CD14-positive monocyte (primary cell): ENCODE results near the gene MEX3D. TPM values are rescaled to one million over a fixed set of nuclear protein-coding genes. Genes with fewer than 3 reads are reported as not detected.

Source experiments
- DNase-seq, 3 donors: peaks; one replicate each; pipeline ENCODE4 v3.0.0-alpha.2; 2011 to 2022
- H2AFZ ChIP-seq: 2 replicates; pipeline ENCODE4 v1.6.0; 2012; ENCODE audit warnings: mild to moderate bottlenecking, low read depth, low read length, inconsistent platforms; ENCODE audit not compliant: insufficient read depth, poor library complexity, severe bottlenecking
- H3K27ac ChIP-seq, 2 donors: 1 replicate in 1 of 2; 2 replicates in 1 of 2; pipeline ENCODE4 v1.5.1; 2012 to 2013; ENCODE audit warnings: low read length in 2 of 2, control low read depth in 1 of 2, inconsistent platforms in 1 of 2, low read depth in 1 of 2, mild to moderate bottlenecking in 1 of 2
- H3K27me3 ChIP-seq, 2 donors: one replicate each; pipeline versions ENCODE4 v1.6.0 to v1.6.1; 2011 to 2013; ENCODE audit warnings: low read length in 2 of 2; ENCODE audit not compliant: control insufficient read depth in 2 of 2, insufficient read depth in 2 of 2
- H3K36me3 ChIP-seq, 2 donors: replicated peaks in 1 of 2; 1 replicate in 1 of 2; 2 replicates in 1 of 2; pipeline versions ENCODE4 v1.5.1 to v1.6.1; 2012 to 2013; ENCODE audit warnings: low read length in 2 of 2, control low read depth in 1 of 2, inconsistent platforms in 1 of 2, mild to moderate bottlenecking in 1 of 2; ENCODE audit not compliant: insufficient read depth in 2 of 2, control insufficient read depth in 1 of 2
- H3K4me1 ChIP-seq, 2 donors: 1 replicate in 1 of 2; 2 replicates in 1 of 2; pipeline versions ENCODE4 v1.5.1 to v1.6.1; 2012 to 2013; ENCODE audit warnings: low read length in 2 of 2, control low read depth in 1 of 2, inconsistent platforms in 1 of 2, mild to moderate bottlenecking in 1 of 2, moderate library complexity in 1 of 2; ENCODE audit not compliant: insufficient read depth in 2 of 2, control insufficient read depth in 1 of 2
- H3K4me2 ChIP-seq: replicated peaks from 2 replicates; pipeline ENCODE3; 2012; ENCODE audit warnings: low read length, moderate library complexity, mild to moderate bottlenecking; ENCODE audit not compliant: poor library complexity, severe bottlenecking; ENCODE audit errors: extremely low read depth
- H3K4me3 ChIP-seq, 3 experiments: fragments of 200-600 bp in 1 of 3; sonication (generic) in 1 of 3; replicated peaks in 1 of 3; 1 replicate in 2 of 3; 2 replicates in 1 of 3; pipeline ENCODE4 v1.5.1; 2011 to 2013; ENCODE audit warnings: low read length in 3 of 3, mild to moderate bottlenecking in 3 of 3, control low read depth in 2 of 3, low read depth in 2 of 3, inconsistent platforms in 1 of 3, moderate library complexity in 1 of 3
- H3K79me2 ChIP-seq: 2 replicates; pipeline ENCODE4 v1.6.0; 2012; ENCODE audit warnings: mild to moderate bottlenecking, control low read depth, inconsistent platforms, low read length, moderate library complexity; ENCODE audit not compliant: insufficient read depth
- H3K9ac ChIP-seq: 2 replicates; pipeline ENCODE4 v1.6.0; 2017; ENCODE audit warnings: low read length, mild to moderate bottlenecking; ENCODE audit not compliant: insufficient read depth, poor library complexity, severe bottlenecking
- H3K9me3 ChIP-seq, 2 donors: replicated peaks in 1 of 2; 1 replicate in 1 of 2; 2 replicates in 1 of 2; pipeline versions ENCODE4 v1.5.1 to v1.6.1; 2012 to 2013; ENCODE audit warnings: low read length in 2 of 2, control low read depth in 1 of 2; ENCODE audit not compliant: control insufficient read depth in 1 of 2, insufficient read depth in 1 of 2
- H4K20me1 ChIP-seq: 2 replicates; pipeline ENCODE4 v1.6.0; 2012; ENCODE audit warnings: mild to moderate bottlenecking, low read length, control low read depth, moderate library complexity; ENCODE audit not compliant: insufficient read depth
- H3K27ac Mint-ChIP-seq, 7 donors: one replicate each; pipeline ENCODE4 v1.8.0; 2020; ENCODE audit warnings: mild to moderate bottlenecking in 7 of 7, mixed read lengths in 7 of 7, moderate library complexity in 6 of 7, inconsistent platforms in 2 of 7
- H3K27me3 Mint-ChIP-seq, 3 donors: one replicate each; pipeline ENCODE4 v1.8.0; 2021 to 2022; ENCODE audit warnings: low read depth in 3 of 3, mild to moderate bottlenecking in 3 of 3, mixed read lengths in 3 of 3, moderate library complexity in 3 of 3, inconsistent platforms in 1 of 3
- H3K36me3 Mint-ChIP-seq, 2 donors: one replicate each; pipeline ENCODE4 v1.8.0; 2020; ENCODE audit warnings: mixed read lengths in 2 of 2, inconsistent platforms in 1 of 2, mild to moderate bottlenecking in 1 of 2
- H3K4me1 Mint-ChIP-seq: one replicate; pipeline ENCODE4 v1.8.0; 2020; ENCODE audit warnings: mild to moderate bottlenecking, mixed read lengths
- H3K4me3 Mint-ChIP-seq, 2 donors: one replicate each; pipeline ENCODE4 v1.8.0; 2020; ENCODE audit warnings: mild to moderate bottlenecking in 2 of 2, mixed read lengths in 2 of 2, moderate library complexity in 1 of 2
- H3K9me3 Mint-ChIP-seq, 7 donors: one replicate each; pipeline ENCODE4 v1.8.0; 2020 to 2022; ENCODE audit warnings: mixed read lengths in 7 of 7, mild to moderate bottlenecking in 6 of 7, moderate library complexity in 6 of 7, inconsistent platforms in 2 of 7
- CTCF ChIP-seq: fragments of 200-600 bp; IDR thresholded peaks from one replicate; pipeline ENCODE4 v1.8.0; 2022; ENCODE audit warnings: antibody characterized with exemption, mild to moderate bottlenecking
- WGBS: methylation state at CpG from one replicate; pipeline ENCODE4 v1.1.5; 2013; ENCODE audit warnings: missing lambda C conversion rate; ENCODE audit not compliant: insufficient coverage; 5-methylcytosine and 5-hydroxymethylcytosine counted together
- intact Hi-C, 2 donors: fragments of 100-400 bp; cut with micrococcal nuclease; formaldehyde crosslinking; loops; one replicate each; pipeline versions ENCODE4 v1.15.0 to v1.15.1; 2023
- polyA plus RNA-seq, 3 donors: library from polyadenylated mRNA; depleted of rRNA in 1 of 3; unstranded in 2 of 3; stranded (reverse) in 1 of 3; fragments of 300-500 nt in 2 of 3; fragments of >200 nt in 1 of 3; fragmentation: Illumina TruSeq in 2 of 3; gene quantifications; 1 replicate in 2 of 3; 2 replicates in 1 of 3; pipeline ENCODE4 v1.2.3, GENCODE V29; 2012 to 2021

The MEX3D gene
- polyA plus RNA-seq, 3 donors, result 0.08 to 1.0 (median 0.10) TPM

DNA sequence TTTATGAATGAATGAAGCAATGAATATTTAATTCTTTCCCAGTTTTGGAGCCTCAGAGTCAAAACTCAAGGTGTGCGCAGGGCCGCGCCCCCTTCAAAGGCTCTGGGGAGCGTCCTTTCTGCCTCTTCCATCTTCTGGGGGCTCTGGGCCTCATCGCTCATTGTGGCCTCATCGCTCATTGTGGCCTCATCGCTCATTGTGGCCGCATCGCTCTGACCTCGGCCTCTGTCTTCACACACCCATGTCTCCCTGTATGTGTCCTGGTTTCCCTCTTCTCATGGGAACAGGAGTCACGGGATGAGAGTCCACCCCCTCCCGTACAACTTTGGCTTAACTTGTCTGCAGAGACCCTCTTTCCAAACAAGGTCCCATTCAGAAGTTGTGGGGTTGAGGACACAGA lies 3.2 kb upstream of the MEX3D start:
- 91% methylated on average over 10 of the region's 12 CpGs for WGBS
- Histone ChIP-seq H2AFZ (no peak overlapping the region), H3K4me2 (no peak overlapping the region), H3K27me3 (peaks cover 3 to 18% of the 10 kb centered on the region in 2 donors), H3K4me3 (no peak overlapping the region), H3K27ac (no peak overlapping the region), H3K36me3 (no peaks in the 10 kb centered on the region), H3K9ac (no peak overlapping the region), H4K20me1 (no peaks in the 10 kb centered on the region), H3K79me2 (no peaks in the 10 kb centered on the region), H3K9me3 (no peaks in the 10 kb centered on the region), H3K4me1 (peaks cover 7 to 15% of the 10 kb centered on the region in 2 donors)
- peaks cover 3% of the 10 kb centered on the region for H3K4me1 Mint-ChIP-seq
- intact Hi-C loops, result no loop called here
- DNase-seq, result no peak
- peaks cover 0 to 3% (median 0%) of the 10 kb centered on the region in 7 donors for H3K9me3 Mint-ChIP-seq
- peaks cover under 1% of the 10 kb centered on the region in 2 donors for H3K36me3 Mint-ChIP-seq
- no peak overlapping the region for H3K27ac Mint-ChIP-seq
- peaks cover 13 to 45% (median 22%) of the 10 kb centered on the region in 3 donors for H3K27me3 Mint-ChIP-seq
- no peak overlapping the region for H3K4me3 Mint-ChIP-seq
- TF ChIP-seq CTCF, result no peak

DNA sequence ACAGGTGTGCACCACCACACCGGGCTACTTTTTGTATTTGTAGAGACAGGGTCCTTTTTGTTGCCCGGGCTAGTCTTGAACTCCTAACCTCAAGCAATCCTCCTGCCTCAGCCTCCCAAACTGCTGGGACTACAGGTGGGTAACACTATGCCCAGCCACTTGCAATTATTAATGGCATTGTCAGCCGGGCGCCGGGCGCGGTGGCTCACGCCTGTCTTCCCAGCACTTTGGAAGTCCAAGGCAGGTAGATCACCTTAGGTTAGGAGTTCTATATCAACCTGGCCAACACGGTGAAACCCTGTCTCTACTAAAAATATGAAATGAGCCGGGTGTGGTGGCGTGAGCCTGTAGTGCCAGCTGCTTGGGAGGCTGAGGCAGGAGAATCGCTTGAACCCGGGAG lies 2.7 kb upstream of the MEX3D start:
- no peak overlapping the region for H3K27ac Mint-ChIP-seq
- intact Hi-C loops, result no loop called here
- Histone ChIP-seq H3K9me3 (no peaks in the 10 kb centered on the region), H3K27me3 (peaks cover 3 to 23% of the 10 kb centered on the region in 2 donors), H3K4me2 (no peak overlapping the region), H4K20me1 (no peaks in the 10 kb centered on the region), H2AFZ (no peak overlapping the region), H3K4me3 (no peak overlapping the region), H3K36me3 (no peaks in the 10 kb centered on the region), H3K4me1 (peaks cover 7 to 15% of the 10 kb centered on the region in 2 donors), H3K79me2 (no peaks in the 10 kb centered on the region), H3K9ac (no peak overlapping the region), H3K27ac (no peak overlapping the region)
- DNase-seq, result no peak
- 98% methylated on average over 6 of the region's 13 CpGs for WGBS
- H3K36me3 Mint-ChIP-seq, result no peaks in the 10 kb centered on the region
- H3K9me3 Mint-ChIP-seq, result peaks cover 0 to 3% (median 0%) of the 10 kb centered on the region in 7 donors
- H3K4me1 Mint-ChIP-seq, result peaks cover 3% of the 10 kb centered on the region
- no peak overlapping the region for H3K4me3 Mint-ChIP-seq
- TF ChIP-seq CTCF, result no peak
- H3K27me3 Mint-ChIP-seq, result peaks cover 13 to 51% (median 25%) of the 10 kb centered on the region in 3 donors
